ENCODE data around the gene GDF11. TPM values are rescaled to one million over a fixed set of nuclear protein-coding genes. Genes with fewer than 3 reads are reported as not detected.

The GDF11 gene
- total RNA-seq, 1 donor from 2014 or later, result 66.6 TPM

GRCh38 chr12:55699471-55700055, 43.4 kb upstream of the GDF11 start:
- H3K36me3 Mint-ChIP-seq (ENCODE audit: low read depth), result no peaks in the 10 kb centered on the region
- TF ChIP-seq, protein P1, sequence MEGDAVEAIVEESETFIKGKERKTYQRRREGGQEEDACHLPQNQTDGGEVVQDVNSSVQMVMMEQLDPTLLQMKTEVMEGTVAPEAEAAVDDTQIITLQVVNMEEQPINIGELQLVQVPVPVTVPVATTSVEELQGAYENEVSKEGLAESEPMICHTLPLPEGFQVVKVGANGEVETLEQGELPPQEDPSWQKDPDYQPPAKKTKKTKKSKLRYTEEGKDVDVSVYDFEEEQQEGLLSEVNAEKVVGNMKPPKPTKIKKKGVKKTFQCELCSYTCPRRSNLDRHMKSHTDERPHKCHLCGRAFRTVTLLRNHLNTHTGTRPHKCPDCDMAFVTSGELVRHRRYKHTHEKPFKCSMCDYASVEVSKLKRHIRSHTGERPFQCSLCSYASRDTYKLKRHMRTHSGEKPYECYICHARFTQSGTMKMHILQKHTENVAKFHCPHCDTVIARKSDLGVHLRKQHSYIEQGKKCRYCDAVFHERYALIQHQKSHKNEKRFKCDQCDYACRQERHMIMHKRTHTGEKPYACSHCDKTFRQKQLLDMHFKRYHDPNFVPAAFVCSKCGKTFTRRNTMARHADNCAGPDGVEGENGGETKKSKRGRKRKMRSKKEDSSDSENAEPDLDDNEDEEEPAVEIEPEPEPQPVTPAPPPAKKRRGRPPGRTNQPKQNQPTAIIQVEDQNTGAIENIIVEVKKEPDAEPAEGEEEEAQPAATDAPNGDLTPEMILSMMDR (conservative IDR thresholded peaks at IDR 0.05), result no peak
- no peak for DNase-seq (ENCODE audit: low read depth, low spot score)
- no peak overlapping the region for H3K27ac Mint-ChIP-seq (ENCODE audit: unreplicated experiment)
- H3K4me3 Mint-ChIP-seq, result no peak overlapping the region
- peaks cover 6% of the 10 kb centered on the region for H3K4me1 Mint-ChIP-seq
- H3K27me3 Mint-ChIP-seq (ENCODE audit: low read depth), result no peaks in the 10 kb centered on the region
- H3K9me3 Mint-ChIP-seq, result no peaks in the 10 kb centered on the region

GRCh38 chr12:55700255-55701018, 42.5 kb upstream of the GDF11 start:
- Mint-ChIP-seq H3K4me1 (peaks cover 14% of the 10 kb centered on the region), H3K36me3 (ENCODE audit: low read depth) (no peaks in the 10 kb centered on the region), H3K9me3 (no peaks in the 10 kb centered on the region), H3K27ac (ENCODE audit: unreplicated experiment) (no peak overlapping the region), H3K27me3 (ENCODE audit: low read depth) (no peaks in the 10 kb centered on the region), H3K4me3 (no peak overlapping the region)
- TF ChIP-seq, protein P1 (conservative IDR thresholded peaks at IDR 0.05), result no peak
- DNase-seq (ENCODE audit: low read depth, low spot score), result no peak

DNA sequence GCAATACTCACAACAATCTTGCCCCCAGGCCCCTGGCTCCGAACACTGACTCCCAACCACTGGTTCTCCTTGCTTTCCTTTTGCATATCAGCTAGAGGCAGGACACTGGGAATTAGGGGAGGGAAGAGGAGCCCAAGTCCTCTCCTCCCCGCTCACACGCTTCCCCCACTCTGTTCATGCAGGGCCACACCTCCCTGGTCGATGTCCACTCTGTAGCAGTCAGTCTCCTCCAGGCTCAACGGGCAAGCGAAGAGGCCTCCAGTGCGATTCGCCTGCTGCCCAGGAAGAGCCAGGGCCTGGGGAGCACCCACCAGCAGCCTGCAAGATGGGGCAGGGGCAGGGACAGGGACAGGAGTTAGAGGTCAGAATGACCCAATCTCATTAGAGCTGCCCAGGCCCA, 40.1 kb upstream of the GDF11 start:
- Mint-ChIP-seq H3K27me3 (ENCODE audit: low read depth) (peaks cover 15% of the 10 kb centered on the region), H3K9me3 (no peaks in the 10 kb centered on the region), H3K27ac (ENCODE audit: unreplicated experiment) (no peak overlapping the region), H3K4me3 (peak overlapping the region; percentile 49), H3K4me1 (peaks cover 34% of the 10 kb centered on the region), H3K36me3 (ENCODE audit: low read depth) (no peaks in the 10 kb centered on the region)
- TF ChIP-seq, protein P1 (conservative IDR thresholded peaks at IDR 0.05), result no peak
- DNase-seq (ENCODE audit: low read depth, low spot score), result no peak

- Mint-ChIP-seq H3K27ac (ENCODE audit: unreplicated experiment) (no peak overlapping the region), H3K27me3 (ENCODE audit: low read depth) (peaks cover 19% of the 10 kb centered on the region), H3K4me1 (peaks cover 38% of the 10 kb centered on the region), H3K9me3 (no peaks in the 10 kb centered on the region), H3K36me3 (ENCODE audit: low read depth) (no peaks in the 10 kb centered on the region), H3K4me3 (peak overlapping the region; percentile 49)
- TF ChIP-seq, protein P1 (conservative IDR thresholded peaks at IDR 0.05), result no peak
- DNase-seq (ENCODE audit: low read depth, low spot score), result no peak
These were observed 39.6 kb upstream of the GDF11 start for GRCh38 chr12:55703288-55703687.

DNA sequence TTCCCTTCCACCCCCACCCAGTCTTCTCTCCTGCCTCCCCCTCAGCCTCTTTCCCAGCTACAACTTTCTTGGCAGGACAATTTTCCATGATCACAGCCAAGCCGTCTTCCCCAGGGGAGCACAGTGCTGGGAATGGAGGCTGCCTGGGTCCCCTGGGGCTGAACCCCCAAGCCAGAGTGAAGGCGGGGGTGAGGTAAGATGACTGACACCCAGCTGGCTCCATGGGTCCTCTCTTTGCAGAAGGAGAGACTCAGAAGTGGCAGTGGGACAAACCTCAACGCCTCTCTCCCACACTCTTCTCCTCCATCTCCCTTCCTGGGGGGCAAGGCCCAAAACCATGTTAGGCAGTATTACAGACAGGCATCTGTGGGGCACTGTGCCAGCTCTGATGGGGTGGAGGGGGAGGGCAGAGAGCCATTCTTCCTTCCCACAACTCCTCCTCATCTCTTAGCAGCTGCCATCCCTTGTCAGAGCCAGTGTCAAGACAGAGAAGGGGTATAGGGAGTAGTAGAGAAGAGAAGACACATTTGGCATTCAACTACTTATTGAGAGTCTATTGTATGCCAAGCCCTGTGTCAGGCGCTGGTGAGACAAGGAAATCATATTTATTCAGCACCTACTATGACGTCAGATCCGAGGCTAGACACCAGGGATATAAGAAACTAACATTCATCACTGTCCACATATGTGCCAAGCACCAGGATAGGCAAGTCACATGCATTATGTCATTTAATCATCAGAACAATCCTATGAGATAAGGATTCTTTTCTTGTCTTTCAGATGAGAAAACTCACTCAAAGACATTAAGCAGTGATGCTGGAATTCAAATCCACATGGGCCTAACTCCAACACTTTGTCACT, 38.8 kb upstream of the GDF11 start:
- no peak overlapping the region for H3K27ac Mint-ChIP-seq (ENCODE audit: unreplicated experiment)
- TF ChIP-seq, protein P1 (conservative IDR thresholded peaks at IDR 0.05), result no peak
- peak overlapping the region; percentile 87 for H3K4me3 Mint-ChIP-seq
- H3K9me3 Mint-ChIP-seq, result no peaks in the 10 kb centered on the region
- H3K36me3 Mint-ChIP-seq (ENCODE audit: low read depth), result no peaks in the 10 kb centered on the region
- DNase-seq (ENCODE audit: low read depth, low spot score), result no peak
- H3K27me3 Mint-ChIP-seq (ENCODE audit: low read depth), result peaks cover 27% of the 10 kb centered on the region
- peaks cover 46% of the 10 kb centered on the region for H3K4me1 Mint-ChIP-seq

Measured in neural crest cell (in vitro differentiated cells).